HCT116 (cell line): ENCODE measurements around the gene RLF. TPM values are rescaled to one million over a fixed set of nuclear protein-coding genes. Genes with fewer than 3 reads are reported as not detected.

ENCODE experiments used
- ATAC-seq: fragments of 200-7000 bp; cut with Tn5 transposase; 2 replicates; pipeline ENCODE4 v1.9.1; 2020; ENCODE audit warnings: mild to moderate bottlenecking, moderate library complexity
- BruUV-seq: library from RNA; stranded (reverse); fragments of 400-500 nt; replicated peaks from 2 replicates; lab custom pipeline; 2021; lab: Mats Ljungman, UMichigan
- CTCF ChIA-PET: fragments of 300-600 bp; sonication (Branson Sonifier 250); formaldehyde crosslinking; loops from one replicate; lab custom pipeline; 2021; ENCODE audit warnings: antibody characterized with exemption; lab: Charles Lee
- POLR2A ChIA-PET: fragments of 300-600, 350-600 bp; sonication (Branson Sonifier 250); formaldehyde crosslinking; loops from one replicate; lab custom pipeline; 2021; ENCODE audit warnings: antibody characterized with exemption; lab: Charles Lee
- RAD21 ChIA-PET, 2 experiments: fragments of 300-600 bp; sonication (Branson Sonifier 250); formaldehyde crosslinking; loops; one replicate each; lab custom pipeline; 2023; ENCODE audit warnings: low total read pairs in 2 of 2; ENCODE audit not compliant: uncharacterized antibody in 2 of 2, unreplicated experiment in 2 of 2, low non-redundant PET in 1 of 2; lab: Charles Lee
- DNase-seq: peaks from one replicate; pipeline ENCODE4 v3.0.0-alpha.2; 2010; ENCODE audit warnings: low read depth, low spot score
- H2AFZ ChIP-seq: fragments of 200-600 bp; shearing (Covaris generic), sonication (generic); 2 replicates; pipeline ENCODE4 v1.6.1; 2017; ENCODE audit warnings: low read depth, mixed run types, mixed read lengths, antibody characterized with exemption, low read length; ENCODE audit not compliant: poor library complexity, severe bottlenecking
- H3K27ac ChIP-seq: 2 replicates; pipeline ENCODE4 v1.5.1; 2012; ENCODE audit warnings: low read depth, low read length
- H3K27me3 ChIP-seq: fragments of 200-600 bp; sonication (generic); 2 replicates; pipeline ENCODE4 v1.6.1; 2016; ENCODE audit warnings: mixed run types, low read length, mixed read lengths; ENCODE audit not compliant: insufficient read depth
- H3K36me3 ChIP-seq, 2 experiments: fragments of 200-500 bp in 1 of 2; fragments of 200-600 bp in 1 of 2; sonication (Bioruptor generic) in 1 of 2; sonication (generic) in 1 of 2; 2 replicates each; pipeline versions ENCODE4 v1.5.1 to v1.6.1; 2014 to 2016; ENCODE audit warnings: low read length in 2 of 2, inconsistent platforms in 1 of 2, mixed read lengths in 1 of 2, mixed run types in 1 of 2; ENCODE audit not compliant: insufficient read depth in 2 of 2, control insufficient read depth in 1 of 2
- H3K4me1 ChIP-seq, 2 experiments: fragments of 200-600 bp in 1 of 2; sonication (generic) in 1 of 2; 2 replicates each; pipeline versions ENCODE4 v1.5.1 to v1.6.1; 2012 to 2017; ENCODE audit warnings: low read length in 2 of 2, inconsistent platforms in 1 of 2, mild to moderate bottlenecking in 1 of 2, mixed read lengths in 1 of 2, mixed run types in 1 of 2, moderate library complexity in 1 of 2; ENCODE audit not compliant: insufficient read depth in 2 of 2, control insufficient read depth in 1 of 2
- H3K4me2 ChIP-seq: fragments of 200-600 bp; sonication (generic); 2 replicates; pipeline ENCODE4 v1.6.1; 2017; ENCODE audit warnings: mixed run types, low read length, mixed read lengths
- H3K4me3 ChIP-seq, 2 experiments: fragments of 200-600 bp in 1 of 2; sonication (generic) in 1 of 2; replicated peaks in 1 of 2; 2 replicates each; pipeline ENCODE4 v1.5.1; 2011 to 2016; ENCODE audit warnings: low read length in 2 of 2, control low read depth in 1 of 2, low read depth in 1 of 2, mild to moderate bottlenecking in 1 of 2, mixed read lengths in 1 of 2, mixed run types in 1 of 2
- H3K79me2 ChIP-seq: fragments of 200-600 bp; sonication (generic); 2 replicates; pipeline ENCODE4 v1.6.1; 2017; ENCODE audit warnings: mild to moderate bottlenecking, mixed run types, low read length, moderate library complexity, mixed read lengths; ENCODE audit not compliant: insufficient read depth
- H3K9ac ChIP-seq: fragments of 200-600 bp; sonication (generic); 2 replicates; pipeline ENCODE4 v1.6.1; 2016; ENCODE audit warnings: low read length, mixed read lengths
- H3K9me2 ChIP-seq: fragments of 200-600 bp; sonication (generic), shearing (Covaris generic); 2 replicates; pipeline ENCODE4 v1.6.1; 2017; ENCODE audit warnings: mixed run types, mild to moderate bottlenecking, moderate library complexity; ENCODE audit not compliant: insufficient read depth
- H3K9me3 ChIP-seq, 2 experiments: fragments of 200-500 bp in 1 of 2; fragments of 200-600 bp in 1 of 2; sonication (Bioruptor generic) in 1 of 2; sonication (generic) in 1 of 2; 2 replicates each; pipeline ENCODE4 v1.6.1; 2014 to 2017; ENCODE audit warnings: low read length in 2 of 2, mixed read lengths in 2 of 2, inconsistent platforms in 1 of 2, low read depth in 1 of 2, mild to moderate bottlenecking in 1 of 2, mixed run types in 1 of 2, moderate library complexity in 1 of 2; ENCODE audit not compliant: control insufficient read depth in 1 of 2, insufficient read depth in 1 of 2
- H4K20me1 ChIP-seq: fragments of 200-600 bp; sonication (generic), shearing (Covaris generic); 2 replicates; pipeline ENCODE4 v1.6.1; 2017; ENCODE audit warnings: mixed run types, mild to moderate bottlenecking, moderate library complexity; ENCODE audit not compliant: insufficient read depth
- CBX3 ChIP-seq: IDR thresholded peaks from 2 replicates; pipeline ENCODE4 v1.6.1; 2012; ENCODE audit warnings: low read depth
- EGR1 ChIP-seq: IDR thresholded peaks from 2 replicates; pipeline ENCODE4 v1.6.1; 2012; ENCODE audit warnings: low read depth
- FOSL1 ChIP-seq: IDR thresholded peaks from 2 replicates; pipeline ENCODE4 v1.6.1; 2012; ENCODE audit warnings: low read depth
- JUND ChIP-seq: IDR thresholded peaks from 2 replicates; pipeline ENCODE4 v1.6.1; 2012
- RAD21 ChIP-seq: IDR thresholded peaks from 2 replicates; pipeline ENCODE4 v1.6.1; 2012; ENCODE audit warnings: low read depth, mild to moderate bottlenecking
- TCF7L2 ChIP-seq: IDR thresholded peaks from 2 replicates; pipeline ENCODE4 v1.7.0; 2011; ENCODE audit warnings: borderline replicate concordance, inconsistent platforms; ENCODE audit not compliant: insufficient read depth, insufficient read length; ENCODE audit errors: extremely low read depth
- intact Hi-C: fragments of 100-400 bp; cut with micrococcal nuclease; formaldehyde crosslinking; loops from 2 replicates; pipeline ENCODE4 v1.10.0; 2022
- total RNA-seq: library from RNA; stranded (reverse); gene quantifications from one replicate; pipeline ENCODE4 v1.2.1, GENCODE V29; 2021; ENCODE audit not compliant: unreplicated experiment
- TF ChIP-seq, protein P1 (sequence below): IDR thresholded peaks from 2 replicates; pipeline ENCODE4 v1.6.1; 2012
- TF ChIP-seq, protein P2 (sequence below): IDR thresholded peaks from 2 replicates; pipeline ENCODE4 v1.6.1; 2012; ENCODE audit warnings: low read depth

Gene RLF
- total RNA-seq, 1 experiment from 2014 or later = 20.5 TPM

DNA sequence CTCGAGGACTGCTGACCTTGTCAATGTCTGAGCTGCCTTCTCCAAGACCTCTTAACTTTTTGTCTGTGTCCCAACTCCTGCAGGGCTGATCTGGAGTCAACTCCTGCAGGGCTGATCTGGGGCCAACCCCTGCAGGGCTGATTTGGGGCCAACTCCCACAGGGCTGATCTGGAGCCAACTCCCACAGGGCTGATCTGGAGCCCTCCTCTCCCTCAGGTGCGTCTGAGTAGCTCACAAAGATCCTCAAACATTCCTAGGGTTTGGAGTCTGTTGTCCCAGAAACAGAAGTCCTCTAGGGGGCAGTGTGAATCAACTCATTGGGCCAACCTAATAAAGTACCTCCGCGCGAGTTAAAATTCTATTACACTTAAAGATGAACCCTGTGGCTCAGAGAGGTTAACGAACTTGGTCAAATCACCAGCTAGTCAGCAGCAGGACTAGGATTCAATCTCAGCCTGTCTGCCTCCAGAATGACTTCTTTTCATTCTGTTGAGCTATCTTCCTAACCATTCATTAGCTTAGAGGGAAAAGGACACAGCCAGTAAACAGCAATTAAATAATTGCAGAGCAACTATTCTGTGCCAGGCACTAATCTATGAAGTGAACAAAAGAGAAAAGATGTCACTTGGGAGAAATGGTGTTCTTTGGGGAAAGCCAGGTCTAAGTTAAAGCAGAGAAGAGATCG is 17.2 kb upstream of the RLF start (continued):
- no peak for TF ChIP-seq TCF7L2
- no peak for TF ChIP-seq JUND
- peak; percentile 93 for TF ChIP-seq RAD21
- TF ChIP-seq, protein P1, sequence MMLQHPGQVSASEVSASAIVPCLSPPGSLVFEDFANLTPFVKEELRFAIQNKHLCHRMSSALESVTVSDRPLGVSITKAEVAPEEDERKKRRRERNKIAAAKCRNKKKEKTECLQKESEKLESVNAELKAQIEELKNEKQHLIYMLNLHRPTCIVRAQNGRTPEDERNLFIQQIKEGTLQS = no peak
- TF ChIP-seq EGR1 = no peak
- TF ChIP-seq, protein P2, sequence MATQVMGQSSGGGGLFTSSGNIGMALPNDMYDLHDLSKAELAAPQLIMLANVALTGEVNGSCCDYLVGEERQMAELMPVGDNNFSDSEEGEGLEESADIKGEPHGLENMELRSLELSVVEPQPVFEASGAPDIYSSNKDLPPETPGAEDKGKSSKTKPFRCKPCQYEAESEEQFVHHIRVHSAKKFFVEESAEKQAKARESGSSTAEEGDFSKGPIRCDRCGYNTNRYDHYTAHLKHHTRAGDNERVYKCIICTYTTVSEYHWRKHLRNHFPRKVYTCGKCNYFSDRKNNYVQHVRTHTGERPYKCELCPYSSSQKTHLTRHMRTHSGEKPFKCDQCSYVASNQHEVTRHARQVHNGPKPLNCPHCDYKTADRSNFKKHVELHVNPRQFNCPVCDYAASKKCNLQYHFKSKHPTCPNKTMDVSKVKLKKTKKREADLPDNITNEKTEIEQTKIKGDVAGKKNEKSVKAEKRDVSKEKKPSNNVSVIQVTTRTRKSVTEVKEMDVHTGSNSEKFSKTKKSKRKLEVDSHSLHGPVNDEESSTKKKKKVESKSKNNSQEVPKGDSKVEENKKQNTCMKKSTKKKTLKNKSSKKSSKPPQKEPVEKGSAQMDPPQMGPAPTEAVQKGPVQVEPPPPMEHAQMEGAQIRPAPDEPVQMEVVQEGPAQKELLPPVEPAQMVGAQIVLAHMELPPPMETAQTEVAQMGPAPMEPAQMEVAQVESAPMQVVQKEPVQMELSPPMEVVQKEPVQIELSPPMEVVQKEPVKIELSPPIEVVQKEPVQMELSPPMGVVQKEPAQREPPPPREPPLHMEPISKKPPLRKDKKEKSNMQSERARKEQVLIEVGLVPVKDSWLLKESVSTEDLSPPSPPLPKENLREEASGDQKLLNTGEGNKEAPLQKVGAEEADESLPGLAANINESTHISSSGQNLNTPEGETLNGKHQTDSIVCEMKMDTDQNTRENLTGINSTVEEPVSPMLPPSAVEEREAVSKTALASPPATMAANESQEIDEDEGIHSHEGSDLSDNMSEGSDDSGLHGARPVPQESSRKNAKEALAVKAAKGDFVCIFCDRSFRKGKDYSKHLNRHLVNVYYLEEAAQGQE = no peak
- 0 out of 2 replicates have a peak, but pooled peaks have one; percentile 51 for TF ChIP-seq CBX3
- no peak; the same call in 1 of the 2 replicates for TF ChIP-seq FOSL1

DNA sequence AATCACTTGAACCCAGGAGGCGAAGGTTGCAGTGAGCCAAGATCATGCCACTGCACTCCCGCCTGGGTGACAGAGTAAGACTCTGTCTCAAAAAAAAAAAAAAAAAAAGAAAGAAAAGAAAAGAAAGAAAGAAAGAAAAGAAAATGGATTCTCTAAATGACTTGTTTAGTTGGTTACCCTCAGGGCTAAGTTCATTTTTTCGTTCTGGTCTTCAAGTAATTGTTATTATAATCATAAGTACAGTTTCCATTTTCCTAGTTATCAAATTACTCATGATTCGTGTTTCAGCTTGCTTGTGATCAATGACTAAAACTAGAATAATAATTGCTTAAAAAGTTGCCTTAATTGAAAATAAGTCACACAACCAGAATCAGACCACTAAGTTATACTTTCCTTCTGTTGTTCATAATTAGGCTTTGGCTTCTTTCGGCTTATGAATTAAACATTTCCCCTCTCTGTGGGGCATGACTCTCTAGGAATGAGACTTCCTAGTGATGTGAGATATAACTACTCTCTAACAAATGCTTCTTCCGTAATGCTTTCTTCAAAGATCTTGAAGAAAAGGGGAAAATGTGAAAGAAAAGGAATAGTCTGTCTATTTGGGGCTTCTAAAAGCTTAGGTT is 9.6 kb upstream of the RLF start:
- ATAC-seq = no peak
- no peak overlapping the region for H2AFZ ChIP-seq
- RAD21 ChIA-PET = interaction anchor here (0.6 to 2.0 kb wide), 4 partner anchors 27 to 187 kb away, joined by 3 to 12 read pairs (median 3); no protein-coding TSS in a partner anchor
- TF ChIP-seq EGR1 (no peak), JUND (no peak)
- TF ChIP-seq, all 23 proteins: peak for 0
- Histone ChIP-seq H3K9me3 (no peaks in the 10 kb centered on the region), H3K27me3 (no peaks in the 10 kb centered on the region), H3K4me2 (no peak overlapping the region), H3K27ac (no peak overlapping the region), H3K4me3 (no peak overlapping the region), H3K36me3 (no peaks in the 10 kb centered on the region), H3K4me1 (peaks cover 0 to 6% of the 10 kb centered on the region in 2 experiments; a peak in 1 of 4 replicates), H4K20me1 (no peaks in the 10 kb centered on the region), H3K9ac (no peak overlapping the region), H3K79me2 (no peaks in the 10 kb centered on the region), H3K9me2 (no peaks in the 10 kb centered on the region)
- no peak for DNase-seq
- ChIA-PET POLR2A (no interaction called here), CTCF (interaction anchor here (2.0 to 4.3 kb wide), 4 partner anchors 8 to 253 kb away, joined by 7 to 71 read pairs (median 41); no protein-coding TSS in a partner anchor)
- no TSS peak for BruUV-seq
- intact Hi-C loops = loop anchor here (5.0 kb wide), 1 partner anchor 166 kb away; the partner anchor contains the start of gene COL9A2
